ENCODE data around the gene PHAX. TPM values are rescaled to one million over a fixed set of nuclear protein-coding genes. Genes with fewer than 3 reads are reported as not detected.

Gene PHAX
- polyA plus RNA-seq, 2 donors, result 11.5 to 18.6 TPM

- H3K4me1 ChIP-seq (ENCODE audit: control insufficient read depth in 2 of 2, insufficient read depth in 2 of 2, low read length in 1 of 2), result no peaks in the 10 kb centered on the region
- no peaks in the 10 kb centered on the region for H3K27me3 ChIP-seq (ENCODE audit: control insufficient read depth in 1 of 2, insufficient read depth in 2 of 2, low read length in 2 of 2)
- 76 to 91% methylated on average over 2 of the region's 2 CpGs for WGBS, 2 donors
- H3K36me3 ChIP-seq (ENCODE audit: control insufficient read depth in 2 of 2, insufficient read depth in 2 of 2, low read length in 1 of 2), result no peaks in the 10 kb centered on the region
- no peak overlapping the region for H3K4me3 ChIP-seq (ENCODE audit: low read depth in 1 of 2, low read length in 2 of 2)
- H3K9me3 ChIP-seq (ENCODE audit: control insufficient read depth in 2 of 2, insufficient read depth in 1 of 2, low read depth in 1 of 2, low read length in 1 of 2), result no peaks in the 10 kb centered on the region
- H3K27ac ChIP-seq (ENCODE audit: low read depth in 2 of 2, low read length in 1 of 2), result no peak overlapping the region
Observed at GRCh38 chr5:126579716-126580115, 21.0 kb upstream of the PHAX start.

DNA sequence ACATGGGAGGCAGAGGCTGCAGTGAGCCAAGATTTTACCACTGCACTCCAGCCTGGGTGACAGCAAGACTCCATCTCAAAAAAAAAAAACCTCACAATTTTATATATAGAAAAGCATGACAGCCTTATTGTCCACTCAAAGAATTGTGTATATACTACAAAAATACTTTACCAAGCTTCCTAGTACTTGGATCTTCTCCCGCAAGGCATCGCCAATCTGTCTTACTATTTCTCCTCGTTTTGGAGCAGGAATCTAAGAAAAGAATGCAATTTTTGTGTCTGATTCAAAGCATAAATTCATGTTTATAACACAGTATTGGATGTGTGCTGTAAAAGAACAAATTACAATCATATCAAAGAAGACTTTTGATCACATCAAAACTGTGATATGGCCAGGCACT is 17.0 kb upstream of the PHAX start:
- H3K9me3 ChIP-seq (ENCODE audit: control insufficient read depth in 2 of 2, insufficient read depth in 1 of 2, low read depth in 1 of 2, low read length in 1 of 2), result no peaks in the 10 kb centered on the region
- no peaks in the 10 kb centered on the region for H3K4me1 ChIP-seq (ENCODE audit: control insufficient read depth in 2 of 2, insufficient read depth in 2 of 2, low read length in 1 of 2)
- H3K36me3 ChIP-seq (ENCODE audit: control insufficient read depth in 2 of 2, insufficient read depth in 2 of 2, low read length in 1 of 2), result peaks cover 2 to 3% of the 10 kb centered on the region in 2 donors
- H3K4me3 ChIP-seq (ENCODE audit: low read depth in 1 of 2, low read length in 2 of 2), result no peak overlapping the region
- no peaks in the 10 kb centered on the region for H3K27me3 ChIP-seq (ENCODE audit: control insufficient read depth in 1 of 2, insufficient read depth in 2 of 2, low read length in 2 of 2)
- no peak overlapping the region for H3K27ac ChIP-seq (ENCODE audit: low read depth in 2 of 2, low read length in 1 of 2)
- WGBS, 2 donors, result 87 to 89% methylated on average over 3 of the region's 3 CpGs

GRCh38 chr5:126587551-126588390 is 13.0 kb upstream of the PHAX start:
- Histone ChIP-seq H3K4me1 (ENCODE audit: control insufficient read depth in 2 of 2, insufficient read depth in 2 of 2, low read length in 1 of 2) (peaks cover 0 to 3% of the 10 kb centered on the region in 2 donors), H3K27ac (ENCODE audit: low read depth in 2 of 2, low read length in 1 of 2) (no peak overlapping the region), H3K27me3 (ENCODE audit: control insufficient read depth in 1 of 2, insufficient read depth in 2 of 2, low read length in 2 of 2) (no peaks in the 10 kb centered on the region), H3K9me3 (ENCODE audit: control insufficient read depth in 2 of 2, insufficient read depth in 1 of 2, low read depth in 1 of 2, low read length in 1 of 2) (no peaks in the 10 kb centered on the region), H3K4me3 (ENCODE audit: low read depth in 1 of 2, low read length in 2 of 2) (no peak overlapping the region), H3K36me3 (ENCODE audit: control insufficient read depth in 2 of 2, insufficient read depth in 2 of 2, low read length in 1 of 2) (peaks cover 5 to 15% of the 10 kb centered on the region in 2 donors)
- 77 to 78% methylated on average over 9 of the region's 9 CpGs for WGBS, 2 donors

GRCh38 chr5:126589536-126590297 is 11.0 kb upstream of the PHAX start:
- Histone ChIP-seq H3K36me3 (ENCODE audit: control insufficient read depth in 2 of 2, insufficient read depth in 2 of 2, low read length in 1 of 2) (peaks cover 5 to 15% of the 10 kb centered on the region in 2 donors), H3K9me3 (ENCODE audit: control insufficient read depth in 2 of 2, insufficient read depth in 1 of 2, low read depth in 1 of 2, low read length in 1 of 2) (no peaks in the 10 kb centered on the region), H3K27ac (ENCODE audit: low read depth in 2 of 2, low read length in 1 of 2) (no peak overlapping the region), H3K4me3 (ENCODE audit: low read depth in 1 of 2, low read length in 2 of 2) (no peak overlapping the region), H3K27me3 (ENCODE audit: control insufficient read depth in 1 of 2, insufficient read depth in 2 of 2, low read length in 2 of 2) (no peaks in the 10 kb centered on the region), H3K4me1 (ENCODE audit: control insufficient read depth in 2 of 2, insufficient read depth in 2 of 2, low read length in 1 of 2) (peaks cover 0 to 3% of the 10 kb centered on the region in 2 donors)
- 96% methylated on average over 28 of the region's 28 CpGs for WGBS, 2 donors

- 92 to 95% methylated on average over 1 of the region's 1 CpG for WGBS, 2 donors
- Histone ChIP-seq H3K36me3 (ENCODE audit: control insufficient read depth in 2 of 2, insufficient read depth in 2 of 2, low read length in 1 of 2) (peaks cover 5 to 12% of the 10 kb centered on the region in 2 donors), H3K9me3 (ENCODE audit: control insufficient read depth in 2 of 2, insufficient read depth in 1 of 2, low read depth in 1 of 2, low read length in 1 of 2) (no peaks in the 10 kb centered on the region), H3K4me1 (ENCODE audit: control insufficient read depth in 2 of 2, insufficient read depth in 2 of 2, low read length in 1 of 2) (peaks cover 0 to 3% of the 10 kb centered on the region in 2 donors), H3K27ac (ENCODE audit: low read depth in 2 of 2, low read length in 1 of 2) (no peak overlapping the region), H3K4me3 (ENCODE audit: low read depth in 1 of 2, low read length in 2 of 2) (no peak overlapping the region), H3K27me3 (ENCODE audit: control insufficient read depth in 1 of 2, insufficient read depth in 2 of 2, low read length in 2 of 2) (no peaks in the 10 kb centered on the region)
Observed at GRCh38 chr5:126591549-126591948, 9.2 kb upstream of the PHAX start.

- Histone ChIP-seq H3K36me3 (ENCODE audit: control insufficient read depth in 2 of 2, insufficient read depth in 2 of 2, low read length in 1 of 2) (peaks cover 0 to 8% of the 10 kb centered on the region in 2 donors), H3K4me3 (ENCODE audit: low read depth in 1 of 2, low read length in 2 of 2) (peak within 1 kb of the TSS; percentile 65 to 78), H3K9me3 (ENCODE audit: control insufficient read depth in 2 of 2, insufficient read depth in 1 of 2, low read depth in 1 of 2, low read length in 1 of 2) (no peaks in the 10 kb centered on the region), H3K4me1 (ENCODE audit: control insufficient read depth in 2 of 2, insufficient read depth in 2 of 2, low read length in 1 of 2) (peaks cover 0 to 5% of the 10 kb centered on the region in 2 donors), H3K27ac (ENCODE audit: low read depth in 2 of 2, low read length in 1 of 2) (peak within 1 kb of the TSS; percentile 93 to 97), H3K27me3 (ENCODE audit: control insufficient read depth in 1 of 2, insufficient read depth in 2 of 2, low read length in 2 of 2) (no peaks in the 10 kb centered on the region)
- 1% methylated on average over 44 of the region's 44 CpGs for WGBS, 2 donors
Observed at GRCh38 chr5:126594748-126595485, 5.8 kb upstream of the PHAX start, which contains the start of gene ALDH7A1. Gene ALDH7A1 (minus strand): TSS chr5:126595219. CDS start chr5:126595198, 21 bp downstream.

DNA sequence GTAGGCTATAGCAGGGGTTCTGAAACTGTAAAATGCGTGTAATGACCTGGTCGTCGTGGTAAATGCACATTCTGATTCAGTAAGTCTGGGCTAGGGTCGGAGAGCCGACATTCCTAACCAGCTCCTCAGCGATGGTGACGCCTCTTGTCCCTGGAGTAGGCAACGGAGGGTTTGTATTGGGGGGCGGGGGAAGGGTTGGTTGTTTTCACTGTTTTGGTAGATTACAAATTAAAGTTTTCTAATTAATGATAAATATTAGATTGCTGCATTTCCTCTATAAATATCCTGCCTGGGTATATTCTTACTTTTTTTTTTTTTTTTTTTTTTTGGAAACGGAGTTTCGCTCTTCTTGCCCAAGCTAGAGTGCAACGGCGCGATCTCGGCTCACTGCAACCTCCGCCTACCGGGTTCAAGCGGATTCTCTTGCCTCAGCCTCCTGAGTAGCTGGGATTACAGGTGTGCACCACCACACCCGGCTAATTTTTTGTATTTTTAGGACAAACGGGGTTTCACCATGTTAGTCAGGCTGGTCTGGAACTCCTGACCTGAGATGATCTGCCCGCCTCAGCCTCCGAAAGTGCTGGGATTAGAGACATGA is 5.2 kb upstream of the PHAX start:
- Histone ChIP-seq H3K9me3 (ENCODE audit: control insufficient read depth in 2 of 2, insufficient read depth in 1 of 2, low read depth in 1 of 2, low read length in 1 of 2) (no peaks in the 10 kb centered on the region), H3K36me3 (ENCODE audit: control insufficient read depth in 2 of 2, insufficient read depth in 2 of 2, low read length in 1 of 2) (peaks cover 0 to 8% of the 10 kb centered on the region in 2 donors), H3K4me1 (ENCODE audit: control insufficient read depth in 2 of 2, insufficient read depth in 2 of 2, low read length in 1 of 2) (peaks cover 0 to 8% of the 10 kb centered on the region in 2 donors), H3K4me3 (ENCODE audit: low read depth in 1 of 2, low read length in 2 of 2) (peak overlapping the region; percentile 65 to 78), H3K27me3 (ENCODE audit: control insufficient read depth in 1 of 2, insufficient read depth in 2 of 2, low read length in 2 of 2) (no peaks in the 10 kb centered on the region), H3K27ac (ENCODE audit: low read depth in 2 of 2, low read length in 1 of 2) (peak overlapping the region; percentile 93 to 97)
- 62% methylated on average over 22 of the region's 22 CpGs for WGBS, 2 donors

DNA sequence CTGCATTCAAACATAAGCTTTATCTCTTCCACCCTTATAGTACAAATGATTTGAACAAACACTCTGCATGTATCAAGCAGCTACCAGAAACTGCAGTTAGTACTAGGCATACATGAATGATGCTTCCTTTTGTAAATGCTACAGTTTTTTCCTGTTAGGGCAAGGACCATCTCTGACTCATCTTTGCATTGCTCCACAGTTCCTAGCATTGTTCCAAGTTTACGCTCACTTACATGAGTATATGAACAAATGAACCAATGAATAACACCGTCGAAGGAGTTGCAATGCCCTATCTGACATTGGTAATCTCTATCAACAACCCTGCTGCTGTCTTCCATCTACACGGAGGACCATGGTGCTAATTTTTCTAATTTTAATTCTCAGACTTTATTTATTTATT is 3.6 kb upstream of the PHAX start:
- Histone ChIP-seq H3K27ac (ENCODE audit: low read depth in 2 of 2, low read length in 1 of 2) (peak overlapping the region; percentile 83 to 93), H3K36me3 (ENCODE audit: control insufficient read depth in 2 of 2, insufficient read depth in 2 of 2, low read length in 1 of 2) (no peaks in the 10 kb centered on the region), H3K9me3 (ENCODE audit: control insufficient read depth in 2 of 2, insufficient read depth in 1 of 2, low read depth in 1 of 2, low read length in 1 of 2) (no peaks in the 10 kb centered on the region), H3K4me1 (ENCODE audit: control insufficient read depth in 2 of 2, insufficient read depth in 2 of 2, low read length in 1 of 2) (peaks cover 6 to 10% of the 10 kb centered on the region in 2 donors), H3K4me3 (ENCODE audit: low read depth in 1 of 2, low read length in 2 of 2) (no peak overlapping the region), H3K27me3 (ENCODE audit: control insufficient read depth in 1 of 2, insufficient read depth in 2 of 2, low read length in 2 of 2) (no peaks in the 10 kb centered on the region)
- WGBS, 2 donors, result 48 to 69% methylated on average over 4 of the region's 4 CpGs

GRCh38 chr5:126599499-126599898 is 1.2 kb upstream of the PHAX start:
- 91 to 92% methylated on average over 7 of the region's 7 CpGs for WGBS, 2 donors
- H3K27me3 ChIP-seq (ENCODE audit: control insufficient read depth in 1 of 2, insufficient read depth in 2 of 2, low read length in 2 of 2), result no peaks in the 10 kb centered on the region
- H3K27ac ChIP-seq (ENCODE audit: low read depth in 2 of 2, low read length in 1 of 2), result peak overlapping the region; percentile 73 to 92
- H3K4me1 ChIP-seq (ENCODE audit: control insufficient read depth in 2 of 2, insufficient read depth in 2 of 2, low read length in 1 of 2), result peaks cover 8 to 11% of the 10 kb centered on the region in 2 donors
- H3K4me3 ChIP-seq (ENCODE audit: low read depth in 1 of 2, low read length in 2 of 2), result no peak overlapping the region
- H3K36me3 ChIP-seq (ENCODE audit: control insufficient read depth in 2 of 2, insufficient read depth in 2 of 2, low read length in 1 of 2), result peaks cover 4 to 5% of the 10 kb centered on the region in 2 donors
- H3K9me3 ChIP-seq (ENCODE audit: control insufficient read depth in 2 of 2, insufficient read depth in 1 of 2, low read depth in 1 of 2, low read length in 1 of 2), result no peaks in the 10 kb centered on the region

Data from esophagus (tissue), 2 donors.